HG02970 (cell line): ENCODE data around the gene OR6B3.

Source experiments
- ATAC-seq: cut with Tn5 transposase; IDR thresholded peaks from one replicate; pipeline ENCODE4 v1.9.1; 2021; ENCODE audit warnings: mild to moderate bottlenecking, moderate library complexity, moderate number of reproducible peaks; ENCODE audit not compliant: unreplicated experiment, low FRiP score

The OR6B3 gene

GRCh38 chr2:240053173-240054155, at the start of gene OR6B3:
Gene OR6B3 (minus strand): TSS chr2:240053521.
- ATAC-seq = no peak

DNA sequence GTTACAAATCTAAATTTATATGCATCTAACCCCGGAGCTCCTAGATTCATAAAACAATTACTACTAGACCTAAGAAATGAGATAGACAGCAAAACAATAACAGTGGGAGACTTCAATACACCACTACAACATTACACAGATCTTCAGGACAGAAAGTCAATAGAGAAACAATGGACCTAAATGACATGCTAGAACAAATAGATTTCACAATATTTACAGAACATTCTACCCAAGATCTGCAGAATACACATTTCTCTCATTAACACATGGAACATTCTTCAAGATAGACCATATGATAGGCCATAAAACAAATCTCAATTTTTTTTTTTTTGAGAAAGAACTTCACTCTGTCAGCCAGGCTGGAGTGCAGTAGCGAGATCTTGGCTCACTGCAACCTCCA, 45.0 kb upstream of the OR6B3 start:
- no peak for ATAC-seq

DNA sequence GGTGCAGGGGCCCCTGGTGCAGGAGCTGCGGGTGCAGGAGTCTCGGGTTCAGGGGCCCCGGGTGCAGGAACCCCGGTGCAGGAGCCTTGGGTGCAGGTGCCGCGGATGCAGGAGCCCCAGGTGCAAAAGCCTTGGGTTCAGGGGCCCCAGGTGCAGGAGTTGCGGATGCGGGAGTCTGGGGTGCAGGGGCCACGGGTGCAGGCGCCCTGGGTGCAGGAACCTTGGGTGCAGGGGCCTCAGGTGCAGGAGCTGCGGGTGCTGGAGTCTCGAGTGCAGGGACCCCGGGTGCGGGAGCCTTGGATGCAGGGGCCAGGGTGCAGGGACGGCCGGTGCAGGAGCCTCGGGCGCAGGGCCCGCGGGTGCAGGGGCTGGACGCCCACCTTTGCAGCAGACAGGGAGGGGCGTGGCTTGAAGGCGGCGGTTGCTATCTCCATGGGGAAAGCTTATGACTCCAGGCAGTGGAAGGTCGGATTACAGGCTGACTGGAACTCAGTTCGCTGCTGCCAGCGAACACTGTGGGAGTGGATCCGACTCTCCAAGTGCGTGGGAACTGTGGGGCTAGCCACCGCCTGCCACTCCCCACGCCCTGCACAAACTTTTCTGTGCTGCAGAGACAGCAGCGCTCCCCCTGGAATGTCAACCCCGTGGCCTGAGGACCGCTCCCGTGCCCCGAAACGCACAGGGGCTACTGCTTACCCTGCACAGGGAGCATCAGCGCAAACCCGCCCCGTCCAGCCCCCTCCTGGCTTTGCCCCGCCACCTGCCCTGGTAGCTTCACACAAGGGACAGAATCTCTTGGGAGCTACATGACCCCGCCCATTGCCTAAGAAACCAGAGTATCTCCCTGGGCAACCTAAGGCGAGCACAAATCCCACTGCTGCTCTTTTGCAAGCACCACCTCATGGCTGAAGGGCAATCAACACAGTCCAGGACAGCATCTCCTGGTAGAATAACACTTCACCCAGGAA, 42.5 kb upstream of the OR6B3 start:
- no peak for ATAC-seq

DNA sequence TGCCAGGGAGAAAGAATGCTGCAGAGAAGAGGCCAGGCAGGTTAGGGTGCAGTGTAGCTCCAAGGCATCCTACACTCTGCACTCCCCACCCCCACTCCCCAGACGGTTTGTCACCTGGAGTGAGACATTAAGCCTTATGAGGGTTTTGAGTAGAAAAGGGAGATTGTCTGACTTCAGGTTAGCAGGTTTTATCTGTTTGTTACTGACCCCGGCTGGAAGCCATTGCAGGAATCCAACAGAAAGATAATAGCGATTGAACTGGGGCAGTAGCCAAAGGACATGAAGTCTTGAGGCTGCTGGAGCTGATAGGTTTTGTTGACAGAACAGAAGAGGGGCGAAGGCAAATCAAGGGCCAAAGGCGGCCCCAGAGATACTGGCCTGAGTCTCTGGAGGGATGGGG, 36.0 kb upstream of the OR6B3 start:
- no peak for ATAC-seq

DNA sequence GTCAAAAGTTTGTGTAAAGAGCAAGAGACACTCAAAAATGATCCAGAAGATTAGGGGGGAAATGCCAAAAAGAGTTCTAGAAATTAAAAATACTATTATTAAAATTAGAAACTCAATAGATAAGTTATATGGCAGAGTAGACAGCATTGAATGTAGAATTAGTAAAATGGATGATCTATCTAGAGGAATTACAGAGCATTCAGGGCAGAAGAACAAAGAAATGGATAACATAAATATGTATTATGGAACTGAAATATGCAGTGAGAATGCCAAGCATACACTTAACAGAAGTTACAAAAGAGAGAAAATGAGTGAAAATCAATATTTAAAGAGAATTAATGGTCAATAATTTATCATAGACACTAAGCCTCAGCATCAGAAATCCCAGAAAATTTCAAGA, 33.2 kb upstream of the OR6B3 start:
- no peak for ATAC-seq

GRCh38 chr2:240078631-240079030, 25.3 kb upstream of the OR6B3 start:
- no peak for ATAC-seq

GRCh38 chr2:240077442-240077841, 24.1 kb upstream of the OR6B3 start:
- no peak for ATAC-seq

GRCh38 chr2:240074545-240074944, 21.2 kb upstream of the OR6B3 start:
- no peak for ATAC-seq

GRCh38 chr2:240070907-240071306, 17.6 kb upstream of the OR6B3 start:
- no peak for ATAC-seq

GRCh38 chr2:240069829-240070228, 16.5 kb upstream of the OR6B3 start:
- ATAC-seq = no peak

GRCh38 chr2:240068193-240068592, 14.9 kb upstream of the OR6B3 start:
- ATAC-seq = no peak

GRCh38 chr2:240066489-240066888, 13.2 kb upstream of the OR6B3 start:
- ATAC-seq = no peak

DNA sequence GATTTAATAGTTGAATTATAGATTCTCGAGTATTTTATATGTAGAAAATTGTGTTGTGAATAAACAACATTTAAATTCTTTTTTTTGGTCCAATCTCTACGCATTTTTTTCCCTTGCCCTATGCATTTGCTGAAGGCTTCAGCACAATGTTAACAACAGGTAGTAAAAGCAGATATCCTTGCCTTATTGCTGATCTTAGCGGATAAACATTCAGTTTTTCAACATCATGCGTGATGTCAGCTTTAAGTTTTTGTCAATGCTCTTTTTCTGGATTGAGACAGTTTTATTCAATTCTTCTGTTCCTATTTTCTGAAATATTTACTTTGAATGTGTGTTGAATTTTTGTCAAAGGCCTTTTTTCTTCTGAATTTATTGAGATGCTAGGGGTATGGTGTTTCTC, 11.6 kb upstream of the OR6B3 start:
- ATAC-seq = no peak

- ATAC-seq = no peak
These were observed 7.8 kb upstream of the OR6B3 start for GRCh38 chr2:240060977-240061591.

DNA sequence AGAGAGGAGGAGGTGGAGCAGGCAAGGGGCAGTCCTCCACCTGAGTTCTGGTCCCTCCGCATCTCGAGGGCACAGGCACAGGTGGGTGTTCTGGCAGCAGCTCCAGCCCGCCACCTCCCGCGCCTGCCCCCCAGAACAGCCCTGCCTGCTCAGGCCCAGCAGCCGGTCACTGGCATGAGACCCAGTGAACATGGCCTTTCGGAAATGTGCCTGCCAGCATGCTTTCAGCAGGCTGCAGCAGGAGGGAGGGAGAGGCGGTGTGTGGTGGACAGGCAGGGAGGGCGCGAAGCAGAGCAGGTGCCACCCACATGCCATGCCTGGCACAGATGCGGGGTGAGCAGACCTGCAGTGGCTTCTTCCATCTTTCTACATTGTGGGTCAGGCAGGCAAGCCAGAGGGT, 3.4 kb upstream of the OR6B3 start:
- no peak for ATAC-seq

DNA sequence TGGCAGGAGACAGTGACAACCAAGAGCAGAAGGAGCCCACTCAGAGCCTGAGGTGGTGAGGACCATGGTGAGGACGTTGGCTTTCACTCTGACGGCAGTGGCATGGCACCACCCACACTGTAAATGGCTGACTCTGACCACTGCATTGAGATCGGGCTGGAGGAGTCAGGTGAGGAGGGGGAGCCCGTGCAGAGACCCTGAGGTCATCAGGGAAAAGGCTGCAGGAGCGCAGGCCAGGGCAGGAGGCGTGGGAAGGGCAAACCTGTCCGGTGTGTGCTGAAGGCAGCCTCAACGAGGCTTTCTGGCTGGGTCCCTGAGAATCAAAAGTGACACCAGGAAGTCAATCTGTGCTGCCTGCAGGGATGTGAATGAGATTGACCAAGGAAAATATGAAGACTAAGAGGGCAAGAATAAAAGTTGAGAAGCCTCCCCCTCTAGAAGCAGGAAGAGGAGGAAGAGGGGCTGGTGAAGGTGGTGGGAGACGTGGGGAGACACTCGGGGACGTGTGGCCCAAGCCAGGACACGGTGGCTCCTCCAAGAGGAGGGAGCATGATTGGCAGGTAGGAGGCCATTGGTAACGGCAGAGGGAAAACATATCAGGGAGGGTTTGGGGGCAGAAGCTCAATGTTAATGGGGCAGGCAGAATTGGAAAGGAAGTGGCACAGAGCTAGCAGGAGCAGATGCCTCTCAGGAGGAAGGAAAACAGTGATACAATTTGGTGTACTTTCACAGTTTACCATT, 2.0 kb upstream of the OR6B3 start:
- ATAC-seq = no peak

DNA sequence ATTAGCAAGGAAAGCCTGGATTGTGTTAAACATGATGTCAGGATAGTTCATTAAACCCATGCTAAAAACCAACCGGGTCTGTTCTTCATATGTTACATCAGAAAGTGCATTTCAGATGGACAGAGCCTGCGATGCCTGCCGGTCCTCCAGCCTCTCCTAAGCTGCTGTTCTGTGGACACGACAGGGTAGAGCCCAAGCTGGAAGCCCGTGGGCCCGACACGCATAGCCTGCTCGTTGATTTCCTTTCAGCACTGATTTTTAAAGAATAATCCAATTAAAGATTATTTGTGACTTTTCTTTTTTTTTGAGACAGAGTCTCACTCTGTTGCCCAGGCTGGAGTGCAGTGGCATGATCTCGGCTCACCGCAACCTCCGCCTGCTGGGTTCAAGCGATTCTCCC, 797 bp downstream of the OR6B3 start:
- no peak for ATAC-seq

GRCh38 chr2:240051697-240052096, 1.6 kb downstream of the OR6B3 start:
- no peak for ATAC-seq

DNA sequence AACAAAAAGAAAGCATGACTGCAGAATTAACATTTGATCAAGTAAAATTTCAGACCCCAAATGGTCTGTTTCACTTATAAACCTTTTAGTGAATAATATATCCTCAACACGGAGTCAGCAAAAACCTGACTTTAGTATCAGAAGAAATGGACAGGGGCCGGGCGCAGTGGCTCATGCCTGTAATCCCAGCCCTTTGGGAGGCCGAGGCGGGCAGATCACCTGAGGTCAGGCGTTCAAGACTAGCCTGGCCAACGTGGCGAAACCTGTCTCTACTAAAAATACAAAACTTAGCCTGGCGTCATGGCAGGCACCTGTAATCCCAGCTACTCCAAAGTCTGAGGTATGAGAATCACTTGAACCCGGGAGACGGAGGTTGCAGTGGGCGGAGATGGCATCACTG, 3.0 kb downstream of the OR6B3 start:
- no peak for ATAC-seq

DNA sequence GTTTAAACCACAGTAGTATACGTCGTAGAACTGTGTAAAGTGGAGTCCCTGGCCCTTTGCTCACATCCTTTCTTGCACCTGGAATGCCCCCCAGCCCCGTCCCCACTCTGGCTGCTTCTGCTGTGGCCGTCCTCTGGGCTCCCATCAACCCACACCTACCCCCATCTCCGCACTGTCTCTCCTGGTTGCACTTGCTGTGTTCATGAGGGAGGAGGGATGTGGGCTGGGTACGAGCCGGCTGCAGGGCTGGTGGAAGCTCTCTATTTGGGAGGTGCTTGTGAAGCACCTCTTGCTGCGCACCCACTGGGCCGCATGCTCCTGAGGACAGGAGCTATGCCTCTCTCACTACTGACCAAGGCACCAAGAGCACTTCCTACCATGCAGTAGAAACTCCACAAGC, 5.1 kb downstream of the OR6B3 start:
- no peak for ATAC-seq
